Immature natural killer cell (primary cell): Measurements from ENCODE around the gene OR10Z1. TPM values are rescaled to one million over a fixed set of nuclear protein-coding genes. Genes with fewer than 3 reads are reported as not detected.

Source experiments
- DNase-seq, 3 donors: peaks; one replicate each; pipeline ENCODE4 v3.0.0; 2022; ENCODE audit warnings: mixed read lengths in 1 of 3
- H3K27ac Mint-ChIP-seq, 6 donors: one replicate each; pipeline ENCODE4 v1.8.0; 2020; ENCODE audit warnings: mixed read lengths in 6 of 6, mild to moderate bottlenecking in 5 of 6, inconsistent platforms in 4 of 6, moderate library complexity in 3 of 6
- H3K27me3 Mint-ChIP-seq, 3 donors: one replicate each; pipeline ENCODE4 v1.8.0; 2020 to 2021; ENCODE audit warnings: low read depth in 3 of 3, mild to moderate bottlenecking in 3 of 3, mixed read lengths in 3 of 3, moderate library complexity in 3 of 3, inconsistent platforms in 1 of 3
- H3K36me3 Mint-ChIP-seq, 3 donors: one replicate each; pipeline ENCODE4 v1.8.0; 2020; ENCODE audit warnings: mixed read lengths in 3 of 3, inconsistent platforms in 2 of 3, mild to moderate bottlenecking in 2 of 3
- H3K4me1 Mint-ChIP-seq, 2 donors: one replicate each; pipeline ENCODE4 v1.8.0; 2020; ENCODE audit warnings: inconsistent platforms in 2 of 2, mild to moderate bottlenecking in 2 of 2, mixed read lengths in 2 of 2, moderate library complexity in 1 of 2
- H3K4me3 Mint-ChIP-seq, 5 donors: one replicate each; pipeline ENCODE4 v1.8.0; 2020; ENCODE audit warnings: mild to moderate bottlenecking in 5 of 5, mixed read lengths in 5 of 5, inconsistent platforms in 3 of 5, moderate library complexity in 3 of 5
- H3K9me3 Mint-ChIP-seq, 6 donors: one replicate each; pipeline ENCODE4 v1.8.0; 2020; ENCODE audit warnings: mild to moderate bottlenecking in 6 of 6, mixed read lengths in 6 of 6, inconsistent platforms in 4 of 6, moderate library complexity in 3 of 6
- polyA plus RNA-seq, 3 donors: library from polyadenylated mRNA; unstranded; fragments of 300-500 nt; fragmentation: Illumina TruSeq; gene quantifications; one replicate each; pipeline ENCODE4 v1.2.3, GENCODE V29; 2021

Gene OR10Z1, protein sequence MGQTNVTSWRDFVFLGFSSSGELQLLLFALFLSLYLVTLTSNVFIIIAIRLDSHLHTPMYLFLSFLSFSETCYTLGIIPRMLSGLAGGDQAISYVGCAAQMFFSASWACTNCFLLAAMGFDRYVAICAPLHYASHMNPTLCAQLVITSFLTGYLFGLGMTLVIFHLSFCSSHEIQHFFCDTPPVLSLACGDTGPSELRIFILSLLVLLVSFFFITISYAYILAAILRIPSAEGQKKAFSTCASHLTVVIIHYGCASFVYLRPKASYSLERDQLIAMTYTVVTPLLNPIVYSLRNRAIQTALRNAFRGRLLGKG
- polyA plus RNA-seq: not detected

DNA sequence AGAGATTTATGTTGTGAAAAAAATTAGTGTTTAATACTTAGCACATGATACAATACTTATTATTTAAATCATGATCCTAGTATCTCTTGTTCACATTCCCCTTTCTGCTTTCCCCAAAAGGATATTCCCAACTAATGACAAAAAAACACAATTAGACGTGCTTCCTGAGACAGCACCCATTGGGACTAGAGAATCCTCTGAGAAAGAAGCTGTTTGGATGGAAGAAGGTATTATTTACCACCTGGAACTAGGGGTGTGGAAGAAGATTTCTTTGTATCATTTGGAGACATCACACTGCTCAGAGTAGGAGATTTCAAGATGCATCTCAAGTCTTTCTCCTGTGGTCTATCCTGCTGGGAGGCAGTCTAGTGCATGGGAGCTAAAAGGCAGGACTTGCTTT, at the start of gene OR10Z1:
TSS of gene OR10Z1 (plus strand) at position 301 of the 400 bp plus-strand sequence. CDS start 1,171 bp downstream, outside the sequence.
- no peak within 1 kb of the TSS for H3K4me3 Mint-ChIP-seq
- peaks cover 0 to 1% (median 0%) of the 10 kb centered on the region in 3 donors for H3K36me3 Mint-ChIP-seq
- no peak within 1 kb of the TSS for H3K27ac Mint-ChIP-seq
- H3K9me3 Mint-ChIP-seq: peaks cover 0 to 4% (median 0%) of the 10 kb centered on the region in 6 donors
- H3K4me1 Mint-ChIP-seq: peaks cover 6 to 13% of the 10 kb centered on the region in 2 donors
- peaks cover 2 to 9% (median 2%) of the 10 kb centered on the region in 3 donors for H3K27me3 Mint-ChIP-seq
- DNase-seq: no peak

DNA sequence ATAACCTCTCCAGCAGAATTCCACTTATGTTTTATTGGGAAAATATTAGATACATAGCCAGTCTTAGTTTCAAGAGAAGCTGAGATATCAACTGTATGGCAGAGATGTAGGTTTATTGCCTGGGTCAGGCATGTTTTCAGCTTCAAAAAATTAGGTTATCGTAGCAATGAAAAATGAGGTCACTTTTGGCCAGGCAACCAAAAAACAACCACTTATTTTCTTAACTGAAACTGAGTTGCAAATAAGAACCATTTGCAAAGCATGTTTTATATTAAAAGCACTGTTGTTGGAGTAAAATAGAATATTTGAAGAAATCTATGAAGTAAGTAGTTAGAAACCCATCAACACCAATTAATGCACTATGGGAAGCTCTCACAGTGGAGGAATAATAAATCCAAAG, 45.4 kb upstream of the OR10Z1 start:
- H3K36me3 Mint-ChIP-seq: no peaks in the 10 kb centered on the region
- no peak overlapping the region for H3K4me3 Mint-ChIP-seq
- no peak for DNase-seq
- H3K4me1 Mint-ChIP-seq: no peaks in the 10 kb centered on the region
- H3K9me3 Mint-ChIP-seq: no peaks in the 10 kb centered on the region
- H3K27me3 Mint-ChIP-seq: peaks cover 1 to 5% (median 4%) of the 10 kb centered on the region in 3 donors
- H3K27ac Mint-ChIP-seq: no peak overlapping the region

DNA sequence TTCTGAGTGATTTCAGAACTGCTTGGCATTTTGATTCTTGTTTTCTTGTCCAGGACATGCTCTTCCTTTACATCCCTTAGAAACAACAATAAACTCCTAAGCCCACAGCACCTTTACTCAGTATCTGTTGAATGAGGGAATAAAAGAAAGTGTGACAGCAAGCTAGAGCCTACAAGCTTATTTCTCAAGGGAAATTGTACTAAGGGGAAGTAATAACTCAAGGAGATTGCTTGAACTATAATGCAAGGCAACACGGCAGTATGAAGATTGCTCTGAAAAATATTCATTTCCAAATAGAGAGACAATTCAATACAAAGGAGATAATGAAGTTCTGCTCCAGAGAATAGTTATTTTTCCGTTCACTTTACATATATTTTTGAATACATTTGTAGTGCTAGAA, 41.2 kb upstream of the OR10Z1 start:
- Mint-ChIP-seq H3K27me3 (peaks cover 1 to 3% (median 2%) of the 10 kb centered on the region in 3 donors), H3K4me1 (no peaks in the 10 kb centered on the region), H3K27ac (no peak overlapping the region), H3K4me3 (no peak overlapping the region), H3K9me3 (peaks cover 0 to 6% (median 0%) of the 10 kb centered on the region in 6 donors), H3K36me3 (no peaks in the 10 kb centered on the region)
- DNase-seq: no peak

DNA sequence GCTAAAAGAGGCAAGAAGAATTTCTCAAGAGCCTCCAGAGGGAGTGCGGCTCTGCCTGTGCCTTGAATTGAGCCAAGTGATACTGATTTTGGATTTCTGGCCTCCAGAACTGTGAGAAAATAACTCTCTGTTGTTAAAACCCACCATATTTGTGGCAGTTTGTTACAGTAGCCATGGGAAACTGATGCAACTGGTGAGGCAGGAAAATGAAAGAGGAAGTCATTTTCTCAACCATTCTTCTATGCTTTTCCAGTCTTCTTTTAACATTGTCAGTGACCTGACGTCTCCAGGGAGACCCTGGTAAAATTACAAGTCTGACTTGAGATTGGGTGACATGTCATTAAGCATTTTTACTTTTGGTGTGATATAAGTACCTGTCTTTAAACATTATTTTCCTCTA, 40.5 kb upstream of the OR10Z1 start:
- no peaks in the 10 kb centered on the region for H3K4me1 Mint-ChIP-seq
- DNase-seq: no peak
- no peak overlapping the region for H3K4me3 Mint-ChIP-seq
- peaks cover 0 to 6% (median 0%) of the 10 kb centered on the region in 6 donors for H3K9me3 Mint-ChIP-seq
- H3K27ac Mint-ChIP-seq: no peak overlapping the region
- no peaks in the 10 kb centered on the region for H3K36me3 Mint-ChIP-seq
- H3K27me3 Mint-ChIP-seq: peaks cover 1 to 5% (median 3%) of the 10 kb centered on the region in 3 donors

DNA sequence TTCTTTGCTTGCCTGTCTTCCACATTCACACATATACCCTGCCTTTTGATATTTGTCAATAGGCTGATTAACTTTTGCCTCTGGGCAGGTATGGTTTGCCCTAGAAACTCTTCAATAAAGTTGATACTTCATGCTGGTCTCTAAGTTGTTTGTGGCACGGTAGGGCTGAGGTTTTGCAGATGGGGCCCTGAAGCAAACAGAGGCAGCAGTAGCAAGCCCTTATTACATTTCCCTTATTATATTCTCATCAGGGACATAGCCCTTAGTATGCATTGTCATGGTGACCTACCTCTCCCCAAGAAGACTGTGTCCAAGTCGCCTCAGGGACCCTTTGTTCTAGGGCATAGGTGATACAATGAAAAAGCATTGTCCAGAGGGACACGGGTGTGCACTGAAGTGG, 34.6 kb upstream of the OR10Z1 start, which contains the start of gene OR6P1:
TSS of gene OR6P1 (minus strand) at position 101 of the 400 bp plus-strand sequence. CDS start 6,976 bp downstream, outside the sequence.
- H3K9me3 Mint-ChIP-seq: peaks cover 0 to 6% (median 0%) of the 10 kb centered on the region in 6 donors
- DNase-seq: no peak
- H3K4me1 Mint-ChIP-seq: no peaks in the 10 kb centered on the region
- H3K4me3 Mint-ChIP-seq: no peak within 1 kb of the TSS
- peaks cover 5 to 12% (median 6%) of the 10 kb centered on the region in 3 donors for H3K27me3 Mint-ChIP-seq
- no peak within 1 kb of the TSS for H3K27ac Mint-ChIP-seq
- no peaks in the 10 kb centered on the region for H3K36me3 Mint-ChIP-seq

DNA sequence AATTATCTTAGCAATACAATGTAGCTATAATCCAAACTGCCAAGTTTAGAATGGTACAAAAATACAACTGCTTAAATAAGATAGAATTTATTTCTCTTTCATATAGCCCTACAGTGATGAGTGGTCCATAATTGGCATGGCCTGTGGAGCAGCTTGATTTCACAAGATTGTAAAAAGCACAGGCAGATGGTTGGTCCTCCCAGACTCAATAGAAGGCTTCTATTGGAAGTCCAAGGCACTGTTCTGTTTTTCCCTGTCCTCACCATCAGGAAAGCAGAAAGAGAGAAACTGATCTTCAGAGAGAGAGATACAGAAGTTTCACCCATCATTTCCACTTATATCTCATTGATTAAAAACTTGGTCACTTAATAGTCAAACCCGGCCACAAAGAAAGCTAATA, 32.8 kb upstream of the OR10Z1 start:
- Mint-ChIP-seq H3K27me3 (peaks cover 5 to 12% (median 6%) of the 10 kb centered on the region in 3 donors), H3K4me1 (no peaks in the 10 kb centered on the region), H3K36me3 (no peaks in the 10 kb centered on the region), H3K27ac (no peak overlapping the region), H3K4me3 (no peak overlapping the region), H3K9me3 (peaks cover 0 to 6% (median 0%) of the 10 kb centered on the region in 6 donors)
- DNase-seq: no peak

DNA sequence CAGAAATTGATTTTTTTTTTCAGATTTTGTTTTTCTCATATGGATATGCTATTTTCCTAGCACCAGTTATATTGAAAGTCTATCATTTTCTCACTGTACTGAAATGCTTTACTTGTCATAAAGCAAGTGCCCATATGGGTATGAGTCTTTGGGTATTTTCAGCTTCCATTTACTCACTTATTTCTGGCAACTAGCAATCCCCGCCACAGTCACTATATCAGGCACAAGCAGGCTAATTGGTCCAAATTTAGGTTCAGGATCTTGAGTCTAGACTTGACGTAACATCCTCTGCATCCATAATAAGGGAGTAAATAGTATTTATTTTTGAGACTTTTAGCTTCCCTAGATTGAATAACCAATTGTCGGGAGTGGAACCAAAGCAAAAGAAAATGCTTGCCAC, 27.5 kb upstream of the OR10Z1 start:
- no peak overlapping the region for H3K27ac Mint-ChIP-seq
- H3K4me1 Mint-ChIP-seq: no peaks in the 10 kb centered on the region
- no peaks in the 10 kb centered on the region for H3K9me3 Mint-ChIP-seq
- no peak for DNase-seq
- no peak overlapping the region for H3K4me3 Mint-ChIP-seq
- H3K27me3 Mint-ChIP-seq: peaks cover 1 to 19% (median 3%) of the 10 kb centered on the region in 3 donors
- no peaks in the 10 kb centered on the region for H3K36me3 Mint-ChIP-seq

DNA sequence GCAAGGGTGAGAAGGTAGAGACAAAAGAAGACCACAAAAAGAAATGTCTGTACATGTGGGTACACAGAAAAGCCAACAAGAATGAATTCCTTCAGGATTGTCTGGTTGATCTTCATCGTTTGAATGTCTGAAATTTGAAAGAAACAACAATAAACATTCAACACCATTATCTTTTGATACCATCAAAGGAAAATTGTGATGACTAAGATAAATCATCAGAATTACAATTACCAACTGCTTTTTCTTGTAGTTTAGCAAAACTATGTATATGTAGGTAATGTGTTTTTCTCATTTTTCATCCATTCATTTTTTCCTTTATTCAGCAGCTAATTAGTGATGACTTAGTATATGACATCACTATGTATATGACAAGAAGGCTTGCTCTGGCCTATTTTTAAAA, 25.3 kb upstream of the OR10Z1 start, which contains the start of gene OR10X1:
TSS of gene OR10X1 (minus strand) at position 167 of the 400 bp plus-strand sequence. CDS start at position 167, 0 bp downstream.
- no peaks in the 10 kb centered on the region for H3K36me3 Mint-ChIP-seq
- H3K4me1 Mint-ChIP-seq: no peaks in the 10 kb centered on the region
- H3K4me3 Mint-ChIP-seq: no peak within 1 kb of the TSS
- DNase-seq: no peak
- no peak within 1 kb of the TSS for H3K27ac Mint-ChIP-seq
- H3K27me3 Mint-ChIP-seq: peaks cover 4 to 20% (median 6%) of the 10 kb centered on the region in 3 donors
- H3K9me3 Mint-ChIP-seq: no peaks in the 10 kb centered on the region

DNA sequence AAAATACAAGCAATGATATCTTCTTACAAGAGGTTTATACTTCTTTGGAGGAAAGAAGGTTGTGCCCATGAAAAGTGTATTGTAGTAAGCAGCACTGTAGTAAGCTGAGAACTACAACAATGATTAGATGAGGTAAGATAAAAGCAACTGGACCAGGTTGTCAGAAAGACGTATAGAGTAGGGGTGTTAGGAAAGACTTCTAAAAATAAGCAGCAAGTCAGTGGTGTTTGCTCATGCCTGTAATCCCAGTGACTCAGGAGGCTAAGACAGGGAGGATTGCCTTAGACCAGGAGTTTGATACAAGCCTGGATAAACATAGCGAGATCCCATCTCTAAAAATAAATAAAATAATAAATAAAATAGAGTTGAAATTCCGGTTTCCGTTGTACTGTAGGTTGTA, 21.1 kb upstream of the OR10Z1 start:
- H3K36me3 Mint-ChIP-seq: peaks cover 0 to 5% (median 0%) of the 10 kb centered on the region in 3 donors
- no peak overlapping the region for H3K4me3 Mint-ChIP-seq
- DNase-seq: no peak
- no peak overlapping the region for H3K27ac Mint-ChIP-seq
- peaks cover 2 to 12% (median 7%) of the 10 kb centered on the region in 6 donors for H3K9me3 Mint-ChIP-seq
- H3K4me1 Mint-ChIP-seq: no peaks in the 10 kb centered on the region
- peaks cover 9 to 16% (median 13%) of the 10 kb centered on the region in 3 donors for H3K27me3 Mint-ChIP-seq

DNA sequence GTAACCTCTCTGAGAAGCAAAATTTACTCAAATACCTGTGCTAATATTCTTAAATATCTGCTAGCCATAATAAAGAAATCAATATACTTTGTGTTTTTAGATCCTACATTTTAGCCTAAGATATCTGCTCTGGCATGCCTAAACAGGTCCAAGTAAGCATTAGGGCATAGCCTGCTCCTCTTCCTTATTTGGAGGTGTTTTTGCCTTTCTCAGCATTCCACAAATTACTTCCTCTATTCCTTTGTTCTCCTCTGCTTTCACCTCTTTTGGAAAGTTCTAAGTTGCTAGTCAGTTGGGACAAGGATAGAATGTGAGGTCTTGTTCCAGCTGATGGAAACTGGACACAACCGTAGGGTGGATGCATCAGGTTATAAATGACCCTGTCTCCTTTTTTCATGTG, 18.1 kb upstream of the OR10Z1 start:
- no peaks in the 10 kb centered on the region for H3K4me1 Mint-ChIP-seq
- peaks cover 13 to 31% (median 14%) of the 10 kb centered on the region in 3 donors for H3K27me3 Mint-ChIP-seq
- H3K27ac Mint-ChIP-seq: no peak overlapping the region
- H3K36me3 Mint-ChIP-seq: peaks cover 0 to 5% (median 0%) of the 10 kb centered on the region in 3 donors
- DNase-seq: no peak
- H3K9me3 Mint-ChIP-seq: peaks cover 5 to 12% (median 7%) of the 10 kb centered on the region in 6 donors
- H3K4me3 Mint-ChIP-seq: no peak overlapping the region

DNA sequence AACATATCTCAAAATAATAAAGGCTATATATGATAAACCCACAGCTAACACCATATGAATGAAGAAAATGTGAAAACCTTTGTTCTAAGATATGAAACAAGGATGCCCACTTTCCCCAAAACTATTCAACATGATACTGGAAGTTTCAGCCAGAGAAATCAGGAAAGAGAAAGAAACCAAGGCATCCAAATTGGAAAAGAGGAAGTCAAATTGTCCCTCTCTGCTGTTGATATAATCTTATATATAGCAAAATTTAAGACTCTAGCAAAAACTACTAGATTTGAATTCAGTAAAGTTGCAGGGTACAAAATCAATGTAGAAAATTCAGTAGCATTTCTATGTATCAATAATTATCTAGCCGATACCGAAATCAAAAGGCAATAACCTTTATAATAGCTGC, 4.3 kb upstream of the OR10Z1 start:
- H3K9me3 Mint-ChIP-seq: peaks cover 19 to 35% (median 27%) of the 10 kb centered on the region in 6 donors
- H3K27ac Mint-ChIP-seq: no peak overlapping the region
- peaks cover 6 to 13% of the 10 kb centered on the region in 2 donors for H3K4me1 Mint-ChIP-seq
- H3K36me3 Mint-ChIP-seq: peaks cover 5 to 14% (median 11%) of the 10 kb centered on the region in 3 donors
- DNase-seq: no peak
- H3K27me3 Mint-ChIP-seq: peaks cover 3 to 24% (median 5%) of the 10 kb centered on the region in 3 donors
- no peak overlapping the region for H3K4me3 Mint-ChIP-seq

DNA sequence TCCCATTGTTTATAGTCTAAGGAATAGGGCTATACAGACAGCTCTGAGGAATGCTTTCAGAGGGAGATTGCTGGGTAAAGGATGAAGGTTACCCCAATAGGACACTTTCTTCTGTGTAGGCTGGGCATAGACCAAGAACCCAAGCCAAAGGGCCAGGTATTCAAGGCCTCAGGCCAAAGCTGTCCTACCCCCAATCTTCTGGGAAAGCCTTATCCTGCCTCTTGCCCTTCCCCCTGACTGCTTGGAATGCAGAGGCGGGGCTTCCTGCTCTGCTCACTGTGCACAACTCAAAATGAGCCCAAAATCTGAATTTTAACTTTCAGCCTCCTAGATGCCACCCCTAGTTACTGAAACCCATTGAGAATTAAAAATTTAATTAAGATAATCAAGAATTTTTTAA, 2.2 kb downstream of the OR10Z1 start:
- Mint-ChIP-seq H3K4me1 (peaks cover 0 to 2% of the 10 kb centered on the region in 2 donors), H3K4me3 (no peak overlapping the region), H3K27ac (no peak overlapping the region), H3K27me3 (peaks cover 0 to 5% (median 5%) of the 10 kb centered on the region in 3 donors), H3K36me3 (no peaks in the 10 kb centered on the region), H3K9me3 (no peaks in the 10 kb centered on the region)
- no peak for DNase-seq

DNA sequence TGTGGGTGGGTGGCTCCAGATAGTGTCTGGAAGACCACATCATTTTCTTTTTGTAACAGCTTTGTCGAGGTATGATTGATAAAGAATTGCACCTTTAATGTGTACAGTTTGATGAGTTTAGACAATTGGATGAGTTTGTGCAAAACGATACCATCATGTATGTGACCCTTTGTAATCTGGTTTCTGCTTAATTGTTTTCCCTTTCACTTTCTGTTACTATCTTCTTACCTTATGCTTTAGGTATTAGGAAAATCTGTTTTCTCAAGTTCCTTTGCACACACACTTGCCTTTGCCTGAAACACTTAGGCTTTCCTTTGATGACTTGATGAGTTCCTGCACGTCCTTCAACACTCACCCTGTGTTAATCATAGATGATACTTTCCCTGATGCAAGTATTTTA, 6.8 kb downstream of the OR10Z1 start:
- H3K27me3 Mint-ChIP-seq: peaks cover 2 to 8% (median 7%) of the 10 kb centered on the region in 3 donors
- no peak for DNase-seq
- H3K27ac Mint-ChIP-seq: no peak overlapping the region
- no peak overlapping the region for H3K4me3 Mint-ChIP-seq
- H3K36me3 Mint-ChIP-seq: no peaks in the 10 kb centered on the region
- peaks cover 0 to 6% (median 0%) of the 10 kb centered on the region in 6 donors for H3K9me3 Mint-ChIP-seq
- H3K4me1 Mint-ChIP-seq: no peaks in the 10 kb centered on the region

DNA sequence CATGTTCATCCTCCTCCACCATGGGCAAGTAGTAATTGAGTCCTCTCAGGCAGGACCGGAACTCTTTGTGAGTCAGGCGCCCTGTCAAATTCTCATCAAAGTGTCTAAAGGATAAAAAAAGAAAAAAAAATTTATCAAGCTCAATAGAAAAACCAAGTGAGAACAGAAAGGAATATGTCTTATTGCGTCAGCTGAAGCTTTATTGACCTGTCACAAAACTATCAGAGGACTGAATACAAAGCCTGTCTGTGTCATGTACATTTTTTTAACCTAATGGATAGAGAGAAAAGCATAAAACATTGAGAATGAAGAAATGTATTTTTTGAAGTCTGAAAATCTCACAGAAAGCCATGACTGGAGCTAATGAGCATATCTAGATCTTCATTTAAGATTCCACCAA, 8.7 kb downstream of the OR10Z1 start:
- no peak for DNase-seq
- peaks cover 0 to 6% (median 0%) of the 10 kb centered on the region in 6 donors for H3K9me3 Mint-ChIP-seq
- H3K27me3 Mint-ChIP-seq: peaks cover 7 to 13% (median 9%) of the 10 kb centered on the region in 3 donors
- H3K4me1 Mint-ChIP-seq: no peaks in the 10 kb centered on the region
- H3K4me3 Mint-ChIP-seq: no peak overlapping the region
- no peak overlapping the region for H3K27ac Mint-ChIP-seq
- no peaks in the 10 kb centered on the region for H3K36me3 Mint-ChIP-seq
